HG03045 (cell line): Measurements from ENCODE around the gene C11orf42.
"Not testable (repeated sequence)": the region's sequence is repeated elsewhere in the genome, so short reads cannot be mapped to it uniquely, and the experiment has no call there.

Experiments used
- ATAC-seq: cut with Tn5 transposase; IDR thresholded peaks from one replicate; pipeline ENCODE4 v1.9.1; 2021; ENCODE audit warnings: mild to moderate bottlenecking, moderate library complexity; ENCODE audit not compliant: unreplicated experiment

The C11orf42 gene

GRCh38 chr11:6219359-6219758 lies 14.0 kb downstream of the C11orf42 start:
- ATAC-seq, result no peak

GRCh38 chr11:6223854-6224253 lies 18.5 kb downstream of the C11orf42 start:
- no peak for ATAC-seq

GRCh38 chr11:6224421-6224820 lies 19.1 kb downstream of the C11orf42 start:
- ATAC-seq, result no peak

- no peak for ATAC-seq
These were observed 19.7 kb downstream of the C11orf42 start for GRCh38 chr11:6225024-6225423.

GRCh38 chr11:6225896-6226295 lies 20.5 kb downstream of the C11orf42 start:
- ATAC-seq, result no peak

GRCh38 chr11:6228520-6228919 lies 23.2 kb downstream of the C11orf42 start:
- no peak for ATAC-seq

GRCh38 chr11:6229911-6230310 lies 24.6 kb downstream of the C11orf42 start:
- ATAC-seq, result no peak

GRCh38 chr11:6232899-6233298 lies 27.5 kb downstream of the C11orf42 start:
- ATAC-seq, result no peak

GRCh38 chr11:6233984-6234386 lies 28.6 kb downstream of the C11orf42 start:
- no peak for ATAC-seq

GRCh38 chr11:6234387-6235107 lies 29.2 kb downstream of the C11orf42 start, which contains the start of gene FHIP1B:
FHIP1B (minus strand) TSS chr11:6234636; CDS start chr11:6224516, 10,120 bp downstream.
- peak; percentile 96 for ATAC-seq

GRCh38 chr11:6237266-6237665 lies 31.9 kb downstream of the C11orf42 start:
- no peak for ATAC-seq

- ATAC-seq, result no peak
These were observed 32.5 kb downstream of the C11orf42 start for GRCh38 chr11:6237761-6238302.

- no peak for ATAC-seq
These were observed 33.5 kb downstream of the C11orf42 start, which contains the start of gene CNGA4 for GRCh38 chr11:6238902-6239301. CNGA4 (plus strand) TSS chr11:6239089; CDS start chr11:6239207, 118 bp downstream.

- ATAC-seq, result no peak
These were observed 34.8 kb downstream of the C11orf42 start for GRCh38 chr11:6240139-6240538.

GRCh38 chr11:6240781-6241180 lies 35.4 kb downstream of the C11orf42 start:
- no peak for ATAC-seq

- ATAC-seq, result no peak
These were observed 36.0 kb downstream of the C11orf42 start for GRCh38 chr11:6241316-6241715.

- no peak for ATAC-seq
These were observed 40.2 kb downstream of the C11orf42 start for GRCh38 chr11:6245536-6245935.

- no peak for ATAC-seq
These were observed 42.9 kb downstream of the C11orf42 start for GRCh38 chr11:6248248-6248647.

- ATAC-seq, result not testable (repeated sequence)
These were observed 43.5 kb downstream of the C11orf42 start for GRCh38 chr11:6248897-6249296.

- ATAC-seq, result no peak
These were observed 44.6 kb downstream of the C11orf42 start for GRCh38 chr11:6249770-6250555.

GRCh38 chr11:6251120-6251733 lies 45.9 kb downstream of the C11orf42 start:
- peak; percentile 58 for ATAC-seq
